HG02885 (cell line): ENCODE results near the gene ST8SIA2.

Source experiments
- ATAC-seq: cut with Tn5 transposase; IDR thresholded peaks from one replicate; pipeline ENCODE4 v1.9.1; 2021; ENCODE audit warnings: mild to moderate bottlenecking; ENCODE audit not compliant: unreplicated experiment, poor library complexity

Gene ST8SIA2, protein sequence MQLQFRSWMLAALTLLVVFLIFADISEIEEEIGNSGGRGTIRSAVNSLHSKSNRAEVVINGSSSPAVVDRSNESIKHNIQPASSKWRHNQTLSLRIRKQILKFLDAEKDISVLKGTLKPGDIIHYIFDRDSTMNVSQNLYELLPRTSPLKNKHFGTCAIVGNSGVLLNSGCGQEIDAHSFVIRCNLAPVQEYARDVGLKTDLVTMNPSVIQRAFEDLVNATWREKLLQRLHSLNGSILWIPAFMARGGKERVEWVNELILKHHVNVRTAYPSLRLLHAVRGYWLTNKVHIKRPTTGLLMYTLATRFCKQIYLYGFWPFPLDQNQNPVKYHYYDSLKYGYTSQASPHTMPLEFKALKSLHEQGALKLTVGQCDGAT

DNA sequence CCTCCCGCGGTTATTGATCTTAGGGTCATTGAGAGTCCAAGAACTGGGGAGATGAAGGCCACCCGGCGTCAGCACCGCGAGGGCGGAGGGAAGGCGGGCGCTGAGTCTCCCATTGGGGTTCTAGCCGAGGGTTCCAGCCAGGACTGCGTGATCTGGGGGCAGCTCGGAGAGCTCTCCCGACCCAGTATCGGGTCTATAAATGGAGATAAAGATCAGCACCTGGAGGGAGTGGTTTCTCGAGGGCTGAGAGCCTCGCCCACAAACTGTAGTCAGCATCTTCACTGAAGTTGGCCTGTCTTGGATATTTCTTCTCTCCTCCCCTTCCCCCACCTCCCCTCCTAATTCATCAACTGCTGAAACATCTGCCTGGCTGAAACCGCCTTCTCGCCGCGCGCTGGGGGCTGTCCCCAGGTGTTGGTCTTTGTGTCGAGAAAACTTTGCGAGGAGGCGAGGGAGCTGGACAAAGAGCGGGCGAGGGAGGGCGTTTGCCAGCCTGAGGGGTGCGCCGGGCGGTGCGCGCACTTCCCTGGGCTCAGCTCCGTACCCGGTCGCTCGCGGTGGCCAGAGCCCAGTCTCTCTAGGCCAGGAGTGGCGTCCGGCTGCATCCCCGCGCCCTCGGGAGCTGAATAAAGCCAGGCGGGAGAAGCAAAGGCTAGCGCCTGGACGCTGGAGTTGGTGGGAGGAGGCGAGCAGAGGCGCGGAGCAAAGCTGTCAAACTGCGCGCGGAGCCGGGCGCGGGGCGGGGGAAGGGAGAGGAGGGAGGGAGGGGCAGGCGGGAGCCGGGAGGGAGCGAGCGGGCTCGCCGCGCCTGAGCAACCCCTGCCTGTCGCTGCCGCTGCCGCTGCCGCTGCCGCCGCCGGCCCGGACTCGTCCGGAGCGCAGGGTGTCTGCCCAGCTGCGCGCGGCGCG lies at the start of gene ST8SIA2:
Gene ST8SIA2 (plus strand): TSS at position 811 of the 909 bp plus-strand sequence. CDS start 184 bp downstream, outside the sequence.
- ATAC-seq = no peak

DNA sequence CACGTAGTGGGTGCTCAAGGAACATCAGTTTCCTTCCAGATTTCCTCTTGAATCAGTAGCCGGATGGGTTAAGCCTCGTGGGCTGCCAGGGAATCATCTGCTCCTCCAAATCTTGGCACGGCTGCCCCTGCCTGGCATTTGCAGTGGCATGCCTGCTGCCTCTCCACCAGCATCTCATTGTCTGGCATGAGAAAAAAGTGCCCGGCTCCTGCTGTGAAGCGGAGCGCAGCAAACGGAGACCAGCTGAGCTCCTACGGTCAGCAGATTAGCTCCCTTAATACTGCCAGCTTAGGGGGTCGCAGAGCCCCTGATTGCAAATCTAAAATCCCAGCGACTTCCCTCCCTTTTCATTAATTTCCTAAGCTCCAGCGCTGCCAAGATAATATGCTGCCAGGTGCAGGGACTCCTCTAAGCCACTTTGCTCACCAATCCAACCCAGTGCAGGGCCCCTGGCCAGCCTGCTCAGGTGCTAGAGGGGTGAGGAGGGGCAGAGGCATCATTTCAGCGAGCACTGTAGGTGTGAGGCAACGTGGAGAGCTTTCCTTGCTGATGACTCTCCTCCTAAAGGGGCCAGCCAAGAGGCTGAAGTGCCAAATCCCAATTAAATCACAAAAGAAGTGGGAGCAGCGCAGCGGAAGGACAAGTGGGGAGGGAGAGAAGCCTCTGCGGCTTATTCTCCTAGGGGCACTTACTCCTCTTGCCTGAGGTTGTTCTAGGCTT lies 49.6 kb upstream of the ST8SIA2 start:
- ATAC-seq = no peak

DNA sequence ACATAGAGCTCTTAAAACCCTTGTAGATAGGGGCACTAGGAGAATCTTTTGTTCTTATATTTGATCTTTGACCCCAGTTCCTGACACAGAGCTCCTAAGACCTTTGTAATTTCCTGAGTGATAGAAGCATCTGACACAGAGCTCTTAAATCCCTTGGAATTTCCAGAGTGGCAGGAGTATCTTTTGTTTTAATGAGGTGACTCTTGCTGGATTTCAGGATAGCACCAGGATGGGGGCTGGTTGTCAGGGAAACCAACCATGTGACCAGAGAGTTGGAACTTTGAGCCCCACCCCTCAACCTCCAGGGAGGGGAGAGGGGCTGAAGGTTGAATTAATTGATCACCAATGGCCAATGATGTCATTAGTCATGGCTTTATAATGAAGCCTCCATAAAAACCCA lies 47.6 kb upstream of the ST8SIA2 start:
- no peak for ATAC-seq

DNA sequence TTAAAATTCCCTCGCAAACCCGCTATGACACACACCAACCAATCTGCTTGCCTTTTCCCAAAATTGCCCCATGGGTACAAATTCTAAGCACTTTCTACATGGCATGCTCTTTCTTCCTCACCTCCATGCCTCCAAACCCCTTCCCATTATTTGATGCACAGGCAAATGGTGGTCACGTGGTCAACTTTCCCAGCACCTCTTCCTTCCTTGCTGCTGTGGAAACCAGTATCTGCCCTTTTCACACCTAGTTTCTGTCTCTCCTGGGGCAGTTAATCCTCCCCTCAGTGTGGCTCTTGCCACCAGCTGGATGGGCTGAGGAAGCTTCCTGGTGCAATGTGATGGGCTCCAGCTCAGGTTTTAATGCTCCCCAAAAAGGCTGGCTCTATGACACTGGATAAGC lies 38.4 kb upstream of the ST8SIA2 start:
- no peak for ATAC-seq

DNA sequence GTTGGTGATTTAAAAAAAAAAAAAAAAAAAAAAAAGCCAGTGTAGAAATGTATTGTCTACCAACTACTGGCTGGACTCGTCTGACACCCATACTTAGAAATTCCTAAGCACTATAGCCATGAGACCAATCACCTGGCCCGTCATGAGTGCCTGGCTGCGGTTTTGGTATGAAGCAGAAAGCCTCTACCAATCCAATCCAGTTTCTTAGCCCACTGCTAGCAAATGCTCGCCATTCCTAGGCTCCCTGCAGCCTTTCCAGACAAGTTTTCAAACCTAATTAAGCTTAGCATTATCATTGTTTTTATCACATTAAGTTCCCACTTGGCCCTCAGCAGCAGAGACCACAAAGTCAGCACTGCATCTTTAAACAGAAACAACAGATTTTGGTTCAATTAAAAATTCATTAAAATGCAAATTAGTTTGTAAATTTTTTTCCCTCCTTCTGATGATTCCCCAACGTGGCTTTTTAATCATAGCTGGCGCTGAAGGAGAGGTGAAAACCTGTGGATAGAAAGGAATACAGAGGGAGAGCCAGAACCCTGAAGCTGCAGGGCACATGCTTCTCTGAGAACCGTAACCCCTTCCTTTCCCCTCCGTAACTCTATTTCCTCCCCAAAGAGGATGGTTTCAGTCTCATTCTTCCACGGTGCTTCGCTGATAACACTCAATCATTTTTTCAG lies 32.2 kb upstream of the ST8SIA2 start:
- no peak for ATAC-seq

DNA sequence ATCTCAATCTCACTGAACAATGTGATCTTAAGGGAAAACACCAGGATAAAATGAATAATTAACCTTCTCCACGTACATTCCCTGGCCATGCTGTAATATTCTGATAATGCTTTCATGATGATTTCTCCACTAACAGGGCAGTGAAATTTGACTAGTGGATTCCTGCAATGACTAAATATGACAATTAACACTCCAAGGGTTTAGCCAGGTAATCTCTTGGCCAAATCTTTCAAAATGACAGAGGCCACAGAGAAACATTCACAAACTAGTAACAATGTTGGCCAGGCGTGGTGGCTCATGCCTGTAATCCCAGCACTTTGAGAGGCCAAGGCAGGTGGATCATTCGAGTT lies 31.7 kb upstream of the ST8SIA2 start:
- no peak for ATAC-seq

DNA sequence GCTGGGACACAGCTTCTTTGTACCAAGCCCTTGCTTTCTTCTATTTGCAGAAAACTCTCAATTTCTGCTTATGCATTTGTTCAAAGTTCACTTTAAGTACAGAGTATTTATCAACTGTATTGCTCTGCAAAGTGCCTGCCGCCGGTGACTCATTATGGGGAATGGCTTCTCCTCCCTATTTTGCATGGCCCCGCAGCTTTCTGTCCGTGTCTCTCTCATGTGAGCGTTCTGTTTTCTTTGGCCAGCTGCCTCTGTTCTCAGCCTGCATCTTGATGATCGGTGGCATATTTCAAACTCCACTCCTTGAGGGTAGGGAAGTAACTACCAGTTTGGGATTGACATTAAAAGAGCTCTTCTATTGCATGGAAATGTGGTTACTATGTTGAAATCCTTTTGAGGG lies 28.6 kb upstream of the ST8SIA2 start:
- ATAC-seq = no peak

DNA sequence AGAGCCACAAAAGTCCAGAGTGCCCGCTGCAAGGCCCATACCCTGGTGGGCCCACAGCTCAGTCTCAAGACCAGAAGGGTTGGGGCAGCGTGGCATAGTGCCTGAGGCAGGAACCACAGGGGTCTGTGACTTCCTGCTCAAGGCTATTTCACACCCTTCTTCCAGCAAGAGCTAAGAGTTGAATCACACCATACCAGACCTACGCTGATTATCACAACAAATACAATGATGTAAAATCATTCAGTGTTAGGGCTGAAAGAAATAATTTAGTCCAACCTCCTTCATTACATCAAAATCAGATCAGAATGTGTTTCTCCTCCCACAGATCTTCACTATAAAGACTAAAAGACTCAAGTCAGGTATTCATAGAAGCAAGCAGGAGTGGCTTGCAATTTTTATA lies 27.8 kb upstream of the ST8SIA2 start:
- ATAC-seq = no peak

DNA sequence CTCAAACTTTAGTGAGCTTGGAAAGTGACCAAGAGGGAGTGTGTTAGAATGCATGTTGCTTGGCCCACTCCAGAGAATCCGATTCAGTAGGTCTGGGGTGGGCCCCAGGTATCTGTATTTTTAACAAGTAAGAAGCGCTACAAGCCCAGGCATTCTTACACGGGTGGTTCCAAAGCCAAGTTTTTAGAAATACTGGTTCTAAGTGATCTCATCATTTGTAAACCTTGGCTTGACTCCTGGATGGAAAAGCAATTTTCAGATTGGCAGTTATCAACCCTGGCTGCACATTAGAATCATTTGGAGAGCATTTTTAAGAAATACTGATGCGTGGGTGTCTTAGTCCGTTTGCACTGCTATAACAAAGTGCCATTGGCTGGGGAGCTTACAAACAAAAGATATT lies 27.3 kb upstream of the ST8SIA2 start:
- ATAC-seq = no peak

DNA sequence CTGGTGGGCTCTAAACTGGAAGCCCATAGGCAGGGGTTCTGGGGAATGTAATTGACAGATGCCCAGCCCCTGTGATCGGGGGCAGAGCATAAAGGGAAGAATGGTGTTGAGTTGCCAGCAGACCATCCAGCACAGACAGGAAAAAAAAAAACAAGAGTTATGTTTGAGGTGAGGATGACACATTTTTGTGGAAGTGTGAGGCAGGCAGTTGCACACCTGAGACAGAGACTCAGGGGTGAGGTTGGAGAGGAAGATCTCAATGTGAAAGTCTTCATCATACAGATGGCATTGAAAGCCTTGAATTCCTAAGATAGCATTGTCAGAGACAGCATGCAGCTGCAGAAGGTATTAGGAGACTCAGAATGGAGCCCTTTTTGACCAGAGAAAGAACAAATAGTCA lies 18.6 kb upstream of the ST8SIA2 start:
- no peak for ATAC-seq

DNA sequence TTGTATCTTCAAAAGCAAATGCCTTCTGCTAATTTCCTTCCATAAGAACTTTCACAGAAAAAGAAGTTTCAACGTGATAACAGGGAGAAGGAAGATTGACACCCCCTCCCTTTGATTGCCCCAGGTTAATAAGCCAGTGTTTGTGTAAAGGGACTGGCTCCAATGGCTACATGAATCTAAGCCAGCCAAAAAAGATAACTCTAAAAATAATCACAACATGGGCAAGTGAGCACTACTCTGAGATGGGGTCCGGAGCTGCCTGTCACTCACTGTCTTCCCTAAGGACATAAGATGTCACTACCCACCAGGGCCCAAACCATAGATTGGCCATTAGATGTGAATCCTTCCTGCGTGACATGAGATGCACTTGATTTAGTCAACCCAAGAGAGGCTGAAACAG lies 17.6 kb upstream of the ST8SIA2 start:
- no peak for ATAC-seq

DNA sequence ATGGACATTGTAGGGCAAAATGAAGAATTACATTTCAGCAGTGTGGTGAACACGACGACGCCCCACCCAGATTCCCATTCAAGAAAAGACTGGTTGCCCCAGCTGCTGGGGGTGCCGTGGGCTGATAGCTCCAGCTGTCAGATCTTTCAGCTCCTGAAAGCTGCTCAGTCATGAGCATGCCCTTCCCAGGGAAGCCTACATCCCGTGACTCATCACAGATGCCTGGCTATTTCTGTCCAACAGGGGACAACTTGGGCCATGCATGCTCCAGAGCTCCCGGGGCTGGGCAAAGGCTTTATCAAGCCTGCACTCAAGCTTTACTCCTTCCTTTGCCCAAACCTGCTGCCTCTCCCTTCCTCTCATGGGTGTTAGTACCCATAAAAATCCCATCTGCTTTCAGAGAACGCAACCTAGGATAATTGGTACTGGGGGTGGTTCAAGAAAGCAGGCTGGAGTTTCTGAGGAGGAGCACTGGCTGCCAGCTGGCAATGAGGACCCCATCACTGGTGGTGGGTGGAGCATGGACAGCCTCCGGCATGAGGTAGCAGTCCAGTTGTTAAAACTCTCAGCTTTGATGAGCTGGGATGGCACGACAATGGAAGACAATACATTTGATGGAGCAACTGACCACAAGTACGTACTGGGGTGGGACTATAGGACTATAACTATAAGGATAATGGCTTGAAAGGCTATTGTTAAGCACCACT lies 16.4 kb upstream of the ST8SIA2 start:
- ATAC-seq = no peak

DNA sequence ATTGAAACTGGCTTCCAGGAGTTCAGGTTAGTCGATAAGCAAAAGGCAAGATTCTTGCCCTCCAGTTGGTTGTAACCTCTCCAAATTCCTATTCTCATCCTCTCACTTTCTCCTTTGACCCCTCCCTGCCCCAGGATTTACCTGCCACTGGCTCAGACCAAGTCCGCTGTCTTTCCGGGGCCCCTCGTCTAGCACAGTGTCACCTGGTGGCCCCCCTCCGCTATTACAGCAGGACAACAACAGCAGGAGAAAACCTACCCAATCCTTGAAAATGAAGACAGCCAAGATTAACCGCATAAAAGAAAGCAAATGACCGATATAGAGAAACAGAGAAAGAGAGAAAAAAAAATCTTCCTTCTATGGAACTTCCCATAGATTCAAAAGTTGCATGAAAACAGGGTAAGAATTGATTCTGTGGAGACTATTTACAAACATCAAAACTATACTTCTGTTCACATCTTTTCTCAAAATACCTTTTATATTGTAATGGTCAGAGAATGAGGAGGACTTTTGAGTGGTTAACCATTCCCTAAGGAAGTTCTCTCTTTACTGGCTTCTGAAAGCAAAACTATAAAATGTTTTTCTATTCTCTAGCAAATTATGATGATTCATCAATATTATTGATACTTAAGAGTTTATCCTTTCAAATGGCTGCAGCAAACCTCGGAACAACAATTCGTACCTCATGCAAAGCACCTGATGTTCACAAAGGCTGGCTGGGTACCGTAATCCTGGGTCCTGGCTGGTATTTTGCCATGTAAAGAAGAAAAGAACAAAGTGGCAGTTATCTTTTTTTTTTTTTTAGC lies 10.0 kb upstream of the ST8SIA2 start:
- ATAC-seq = peak; percentile 75

DNA sequence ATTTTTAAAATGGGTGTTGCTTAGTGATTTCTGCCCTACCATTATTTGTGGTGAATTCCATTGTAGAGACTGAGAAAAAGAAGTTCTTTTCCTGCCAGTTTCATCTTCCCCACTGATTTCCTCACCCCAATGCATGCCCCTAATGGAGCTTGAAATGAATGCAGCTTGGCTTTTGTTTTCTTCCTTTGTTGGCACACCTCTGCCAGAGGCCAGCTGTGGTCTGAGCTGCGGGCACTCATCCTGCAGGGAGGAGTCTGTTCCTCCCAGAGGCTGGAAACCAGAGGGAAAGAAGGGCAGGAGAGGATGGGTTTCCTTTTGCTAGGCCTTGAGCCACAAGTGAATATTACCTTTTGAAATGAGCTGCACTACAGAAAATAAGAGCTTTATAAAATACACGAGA lies 9.3 kb upstream of the ST8SIA2 start:
- ATAC-seq = no peak

DNA sequence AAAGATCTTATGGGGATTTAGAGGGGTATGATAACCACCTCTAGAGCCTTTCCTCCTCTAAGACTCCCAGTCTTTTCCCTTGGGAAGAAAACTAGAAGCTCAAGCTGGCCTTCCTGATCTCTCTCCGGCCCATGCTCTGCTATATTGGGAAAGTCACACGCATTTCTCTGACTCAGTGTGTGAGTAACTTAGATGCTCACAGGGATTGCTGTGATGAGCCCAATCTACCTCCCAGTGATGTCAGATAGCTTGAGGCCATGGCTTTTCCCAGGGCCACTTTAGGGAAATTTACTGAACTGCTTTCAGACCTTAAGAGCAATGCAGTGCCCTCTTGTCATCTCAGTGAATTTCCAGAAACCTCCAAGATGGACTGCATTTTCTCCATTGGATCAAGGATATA lies 8.6 kb upstream of the ST8SIA2 start:
- ATAC-seq = no peak

DNA sequence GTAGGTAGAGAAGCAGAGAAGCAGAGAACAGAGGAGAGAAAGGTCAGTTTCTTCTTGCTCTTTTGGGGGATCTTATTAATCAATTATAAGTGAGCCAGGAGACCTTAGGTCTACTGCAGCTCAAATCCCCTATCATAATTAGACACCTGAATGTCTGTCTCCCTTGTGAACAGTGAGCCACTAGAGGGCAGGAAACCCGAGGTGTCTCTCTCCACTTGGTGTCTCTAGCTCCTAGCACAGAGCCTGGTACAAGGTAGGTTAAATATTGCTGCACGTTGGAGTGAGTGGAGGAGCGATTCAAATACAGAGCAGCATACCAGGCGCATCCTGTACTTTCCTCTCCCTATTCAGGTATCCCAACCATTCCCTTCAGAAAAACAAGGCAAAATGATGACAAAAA lies 2.0 kb upstream of the ST8SIA2 start:
- no peak for ATAC-seq

DNA sequence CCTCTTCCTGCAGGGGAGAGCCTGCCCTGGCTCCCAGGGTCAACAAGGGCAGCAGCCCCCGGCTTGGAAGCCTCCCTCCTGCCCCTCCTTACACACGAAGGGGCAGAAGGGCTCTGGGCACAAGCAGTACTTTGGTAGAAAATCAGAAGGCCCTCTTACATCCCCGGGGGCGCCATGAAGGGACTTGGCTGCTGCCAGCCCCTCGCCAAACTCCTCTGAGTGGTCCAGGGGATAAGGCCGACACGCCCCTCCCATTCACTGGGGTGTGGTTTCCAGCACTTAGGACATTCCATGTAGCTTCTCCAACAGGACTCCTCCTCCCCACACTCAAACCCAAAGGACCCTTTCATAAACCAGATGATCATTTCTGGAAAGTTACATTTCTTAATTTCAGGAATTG lies 1.2 kb upstream of the ST8SIA2 start:
- ATAC-seq = no peak

DNA sequence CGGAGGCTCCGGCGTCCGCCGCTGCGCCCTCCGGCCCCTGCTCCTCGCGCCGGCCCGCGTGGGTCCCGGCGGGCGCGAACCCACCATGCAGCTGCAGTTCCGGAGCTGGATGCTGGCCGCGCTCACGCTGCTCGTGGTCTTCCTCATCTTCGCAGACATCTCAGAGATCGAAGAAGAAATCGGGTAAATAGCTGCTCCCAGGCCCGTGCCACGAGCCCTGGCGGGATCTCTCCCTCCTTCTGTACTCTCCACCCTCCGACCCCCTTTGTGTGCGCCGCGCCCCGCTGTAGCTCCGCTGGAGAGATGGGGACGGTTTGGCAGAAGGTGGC lies 263 bp downstream of the ST8SIA2 start:
- ATAC-seq = no peak
